Adrenal gland (tissue), 12 donors: ENCODE results near the gene ERBB4. TPM values are rescaled to one million over a fixed set of nuclear protein-coding genes. Genes with fewer than 3 reads are reported as not detected.

Experiments used
- DNase-seq, 7 donors: peaks; one replicate each; pipeline ENCODE4 v3.0.0-alpha.2; 2019 to 2020
- H3K27ac ChIP-seq, 5 donors: fragments of 200-600 bp; sonication (generic) in 4 of 5; 1 replicate in 3 of 5; 2 replicates in 2 of 5; pipeline versions ENCODE4 v1.5.1 to v1.8.0; 2016 to 2020; ENCODE audit warnings: mild to moderate bottlenecking in 1 of 5
- H3K27me3 ChIP-seq: fragments of 200-600 bp; 2 replicates; pipeline ENCODE4 v1.8.0; 2021
- H3K36me3 ChIP-seq, 2 donors: fragments of 200-600 bp; replicated peaks in 1 of 2; 1 replicate in 1 of 2; 2 replicates in 1 of 2; pipeline versions ENCODE4 v1.5.1 to v1.8.0; 2018 to 2022
- H3K4me1 ChIP-seq, 2 donors: fragments of 200-600 bp; replicated peaks in 1 of 2; 1 replicate in 1 of 2; 2 replicates in 1 of 2; pipeline versions ENCODE4 v1.5.1 to v1.8.0; 2018 to 2021
- H3K4me3 ChIP-seq, 4 donors: fragments of 200-600 bp; sonication (generic) in 3 of 4; one replicate each; pipeline ENCODE4 v1.5.1; 2016 to 2018
- H3K9me3 ChIP-seq, 3 donors: fragments of 200-600 bp; sonication (generic) in 1 of 3; replicated peaks in 1 of 3; 1 replicate in 2 of 3; 2 replicates in 1 of 3; pipeline versions ENCODE4 v1.5.1 to v1.8.0; 2016 to 2021
- CTCF ChIP-seq, 6 experiments: fragments of 450-650 bp in 4 of 6; fragments of 200-600 bp in 2 of 6; sonication (generic) in 1 of 6; IDR thresholded peaks; 1 replicate in 5 of 6; 2 replicates in 1 of 6; pipeline versions ENCODE4 v1.5.1 to v1.8.0; 2016 to 2021; ENCODE audit warnings: antibody characterized with exemption in 6 of 6, mild to moderate bottlenecking in 2 of 6, moderate library complexity in 1 of 6
- POLR2A ChIP-seq, 2 donors: fragments of 450-650 bp; IDR thresholded peaks; one replicate each; pipeline ENCODE4 v1.6.1; 2017; ENCODE audit warnings: antibody characterized with exemption in 2 of 2, mild to moderate bottlenecking in 2 of 2, moderate library complexity in 1 of 2
- WGBS, 4 donors: extraction: QIAGEN DNeasy Blood & Tissue Kit in 2 of 4; methylation state at CpG; one replicate each; pipeline versions ENCODE4 v1.1.5 to v1.1.7; 2013 to 2017; 5-methylcytosine and 5-hydroxymethylcytosine counted together
- intact Hi-C, 2 donors: fragments of 100-400 bp; cut with DNase I; formaldehyde crosslinking; loops; one replicate each; pipeline versions ENCODE4 v1.14.1 to v1.15.0; 2022 to 2023
- polyA plus RNA-seq, 3 donors: library from polyadenylated mRNA; stranded (reverse); fragments of 200-250 nt in 2 of 3; fragments of 350-450 nt in 1 of 3; fragmentation: Illumina TruSeq in 1 of 3; extraction: RNeasy Lipid Tissue Mini Kit (QIAGEN cat#74804) in 1 of 3; gene quantifications; one replicate each; pipeline ENCODE4 v1.2.3, GENCODE V29; 2013 to 2014
- total RNA-seq, 9 donors: library from RNA; depleted of rRNA in 4 of 9; stranded (reverse); fragments of >200 nt in 4 of 9; fragments of 120-200 nt in 1 of 9; fragmentation: NEBNext Ultra II Directional in 1 of 9; extraction: Animal tissue kit (Norgen Biotek cat#: 25700) in 1 of 9; gene quantifications; one replicate each; pipeline versions ENCODE4 v1.1.0 to v1.2.4, GENCODE V29; 2013 to 2023
- donor health status: healthy with polysubstance abuse.
- donor health status: Bipolar disorder and iron deficiency.
- donor health status: DM: yes; HTN: yes; CAD: no.
- donor health status: DM: no; HTN: no; CAD: no.
- donor health status: DM: no; HTN: no; CAD: no.
- donor health status: DM: yes; HTN: yes; CAD: no.

ERBB4 gene
- total and polyA plus RNA-seq, 12 donors, result 0.06 to 2.9 (median 0.49) TPM

DNA sequence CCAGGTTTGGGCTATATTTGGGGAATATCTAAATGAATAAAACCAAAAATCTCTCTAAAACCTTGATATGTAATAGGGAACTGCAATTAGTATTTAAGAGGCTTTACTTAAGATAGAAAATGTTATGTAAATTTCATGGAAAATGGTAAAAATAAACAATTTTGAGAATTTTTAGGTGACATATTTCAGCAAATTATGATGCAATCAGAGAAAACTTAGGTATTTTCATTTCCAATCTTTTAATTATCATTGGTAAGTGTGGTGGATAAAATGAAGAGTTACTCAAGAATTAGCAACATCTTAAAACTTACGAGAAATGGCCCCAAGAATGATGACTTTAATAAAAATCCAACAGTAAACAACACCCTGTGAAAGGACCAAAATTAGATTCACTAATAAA, 571.4 kb downstream of the ERBB4 start:
- Histone ChIP-seq H3K4me3 (no peak overlapping the region), H3K27ac (no peak overlapping the region), H3K4me1 (no peaks in the 10 kb centered on the region), H3K27me3 (no peaks in the 10 kb centered on the region), H3K9me3 (no peaks in the 10 kb centered on the region), H3K36me3 (no peaks in the 10 kb centered on the region)
- DNase-seq, result no peak
- WGBS, 4 donors, result 66 to 84% (median 73%) methylated on average over 1 of the region's 1 CpG
- intact Hi-C loops, result no loop called here
- TF ChIP-seq CTCF (IDR thresholded peaks at IDR 0.05) (no peak), POLR2A (IDR thresholded peaks at IDR 0.05) (no peak)

DNA sequence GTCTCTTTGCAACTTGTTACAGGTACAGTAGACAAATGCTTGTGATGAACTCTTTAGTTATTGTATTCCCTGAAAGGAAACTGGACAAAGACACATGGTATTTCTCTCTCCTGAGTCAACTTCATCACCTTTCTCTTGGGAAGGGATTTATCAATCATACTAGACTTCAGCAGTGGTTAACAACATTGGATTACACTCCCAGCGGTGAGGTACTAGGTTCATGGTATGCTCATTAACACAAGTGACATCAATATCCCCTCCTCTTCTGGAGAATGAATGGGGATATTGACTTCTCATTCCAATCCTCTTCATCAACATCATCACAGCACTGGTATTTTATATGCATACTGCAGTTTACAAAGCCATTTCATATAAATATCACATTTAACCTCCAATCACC, 574.6 kb downstream of the ERBB4 start:
- intact Hi-C loops, result no loop called here
- H3K36me3 ChIP-seq, result no peaks in the 10 kb centered on the region
- no peaks in the 10 kb centered on the region for H3K4me1 ChIP-seq
- DNase-seq, result no peak
- no peaks in the 10 kb centered on the region for H3K27me3 ChIP-seq
- no peak for TF ChIP-seq POLR2A (IDR thresholded peaks at IDR 0.05)
- TF ChIP-seq CTCF (IDR thresholded peaks at IDR 0.05), result no peak
- WGBS, 4 donors, result 79 to 85% (median 80%) methylated on average over 1 of the region's 1 CpG
- no peak overlapping the region for H3K4me3 ChIP-seq
- H3K9me3 ChIP-seq, result no peaks in the 10 kb centered on the region
- H3K27ac ChIP-seq, result no peak overlapping the region

DNA sequence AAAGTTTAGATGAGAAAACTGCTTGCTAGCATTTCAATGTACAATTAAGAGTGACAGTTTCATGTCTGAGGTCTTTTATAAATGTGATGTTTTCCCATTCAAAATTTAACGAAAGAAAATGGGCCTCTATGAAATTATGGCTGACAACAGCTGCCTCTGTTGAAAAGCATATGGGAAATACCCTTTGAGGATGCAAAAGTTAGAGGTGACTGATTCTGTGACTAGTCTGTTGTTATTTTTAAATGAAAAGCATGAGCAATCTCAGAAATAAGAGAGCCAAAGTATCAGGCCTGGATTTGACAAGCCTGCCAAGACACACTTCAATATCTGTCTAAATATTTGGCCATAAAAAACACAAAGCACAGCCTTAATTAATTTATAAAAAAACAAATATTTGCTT, 580.8 kb downstream of the ERBB4 start:
- no peak for TF ChIP-seq POLR2A (IDR thresholded peaks at IDR 0.05)
- no peak for TF ChIP-seq CTCF (IDR thresholded peaks at IDR 0.05)
- Histone ChIP-seq H3K27ac (no peak overlapping the region), H3K9me3 (no peaks in the 10 kb centered on the region), H3K36me3 (no peaks in the 10 kb centered on the region), H3K4me3 (no peak overlapping the region), H3K4me1 (no peaks in the 10 kb centered on the region), H3K27me3 (no peaks in the 10 kb centered on the region)
- WGBS, 4 donors, result 57 to 71% (median 70%) methylated on average over 1 of the region's 1 CpG
- no peak for DNase-seq
- intact Hi-C loops, result no loop called here

- H3K4me1 ChIP-seq, result no peaks in the 10 kb centered on the region
- TF ChIP-seq POLR2A (IDR thresholded peaks at IDR 0.05) (no peak), CTCF (IDR thresholded peaks at IDR 0.05) (no peak)
- WGBS, 4 donors, result 72 to 100% (median 80%) methylated on average over 1 of the region's 1 CpG
- H3K27ac ChIP-seq, result no peak overlapping the region
- intact Hi-C loops, result no loop called here
- H3K4me3 ChIP-seq, result no peak overlapping the region
- DNase-seq, result no peak
- no peaks in the 10 kb centered on the region for H3K27me3 ChIP-seq
- H3K36me3 ChIP-seq, result no peaks in the 10 kb centered on the region
- no peaks in the 10 kb centered on the region for H3K9me3 ChIP-seq
These were observed 583.0 kb downstream of the ERBB4 start for GRCh38 chr2:211955648-211956047.
